IMR-90 (cell line): ENCODE measurements around the gene SORL1. TPM values are rescaled to one million over a fixed set of nuclear protein-coding genes. Genes with fewer than 3 reads are reported as not detected.
A peak's percentile ranks its signal among the peaks of the same experiment; 100 is the strongest.

Source experiments
- ATAC-seq: fragments of 200-7000 bp; cut with Tn5 transposase; 2 replicates; pipeline ENCODE4 v1.9.1; 2020; ENCODE audit warnings: low read depth, mild to moderate bottlenecking, moderate library complexity
- BruUV-seq: library from RNA; stranded (reverse); fragments of 400-500 nt; replicated peaks from 2 replicates; lab custom pipeline; 2021; lab: Mats Ljungman, UMichigan
- CTCF ChIA-PET: fragments of 300-600 bp; formaldehyde crosslinking; extraction: SDS; loops from one replicate; lab custom pipeline; 2021; ENCODE audit warnings: antibody characterized with exemption; lab: Yijun Ruan, JAX
- POLR2A ChIA-PET: fragments of 300-600 bp; sonication (Branson Sonifier 250); formaldehyde crosslinking; loops from one replicate; lab custom pipeline; 2022; ENCODE audit warnings: antibody characterized with exemption; ENCODE audit not compliant: unreplicated experiment; lab: Charles Lee
- DNase-seq: peaks from one replicate; pipeline ENCODE4 v3.0.0; 2013
- H2AFZ ChIP-seq: replicated peaks from 2 replicates; pipeline ENCODE3; 2013; ENCODE audit warnings: low read length, mild to moderate bottlenecking; ENCODE audit not compliant: poor library complexity
- H2AK5ac ChIP-seq: 2 replicates; pipeline ENCODE4 v1.6.1; 2013; ENCODE audit warnings: low read depth, low read length, inconsistent platforms
- H2AK9ac ChIP-seq: replicated peaks from 2 replicates; pipeline ENCODE3; 2013; ENCODE audit warnings: mild to moderate bottlenecking, low read depth, low read length, moderate library complexity; ENCODE audit not compliant: poor library complexity
- H2BK120ac ChIP-seq: 2 replicates; pipeline ENCODE4 v1.6.1; 2013; ENCODE audit warnings: low read depth, low read length, inconsistent platforms
- H2BK15ac ChIP-seq: 3 replicates; pipeline ENCODE4 v1.6.1; 2013; ENCODE audit warnings: low read depth, low read length, inconsistent platforms
- H2BK20ac ChIP-seq: 2 replicates; pipeline ENCODE4 v1.6.1; 2013; ENCODE audit warnings: low read depth, mild to moderate bottlenecking, inconsistent platforms, low read length, moderate library complexity
- H2BK5ac ChIP-seq: 2 replicates; pipeline ENCODE4 v1.6.1; 2013; ENCODE audit warnings: mild to moderate bottlenecking, low read depth, low read length, inconsistent platforms; ENCODE audit not compliant: poor library complexity, severe bottlenecking
- H3K14ac ChIP-seq: replicated peaks from 2 replicates; pipeline ENCODE4 v1.6.1; 2013; ENCODE audit warnings: low read depth, low read length, inconsistent platforms
- H3K18ac ChIP-seq: 2 replicates; pipeline ENCODE4 v1.6.1; 2013; ENCODE audit warnings: low read depth, low read length, control low read depth
- H3K23ac ChIP-seq: 2 replicates; pipeline ENCODE4 v1.6.1; 2013; ENCODE audit warnings: low read depth, low read length, inconsistent platforms
- H3K27ac ChIP-seq: 2 replicates; pipeline ENCODE4 v1.5.1; 2013; ENCODE audit warnings: mild to moderate bottlenecking, control low read depth, low read length; ENCODE audit not compliant: insufficient read depth
- H3K27me3 ChIP-seq: 2 replicates; pipeline ENCODE4 v1.6.1; 2013; ENCODE audit warnings: low read length; ENCODE audit not compliant: control insufficient read depth, insufficient read depth
- H3K36me3 ChIP-seq: 2 replicates; pipeline ENCODE4 v1.6.1; 2013; ENCODE audit warnings: low read length, mixed read lengths; ENCODE audit not compliant: control insufficient read depth, insufficient read depth
- H3K4ac ChIP-seq: 2 replicates; pipeline ENCODE4 v1.6.1; 2013; ENCODE audit warnings: low read depth, low read length, inconsistent platforms
- H3K4me1 ChIP-seq: 2 replicates; pipeline ENCODE4 v1.6.1; 2013; ENCODE audit warnings: low read length, mixed read lengths; ENCODE audit not compliant: control insufficient read depth, insufficient read depth
- H3K4me2 ChIP-seq: 2 replicates; pipeline ENCODE4 v1.6.1; 2013; ENCODE audit warnings: low read depth, mild to moderate bottlenecking, control low read depth, low read length, moderate library complexity
- H3K4me3 ChIP-seq: 2 replicates; pipeline ENCODE4 v1.5.1; 2013; ENCODE audit warnings: low read depth, mild to moderate bottlenecking, control low read depth, low read length, moderate library complexity; ENCODE audit not compliant: insufficient read depth
- H3K56ac ChIP-seq: 2 replicates; pipeline ENCODE4 v1.6.1; 2013; ENCODE audit warnings: low read length, inconsistent platforms; ENCODE audit not compliant: insufficient read depth; ENCODE audit errors: extremely low read depth
- H3K79me1 ChIP-seq, 2 experiments: 2 replicates each; pipeline ENCODE4 v1.6.1; 2013; ENCODE audit warnings: low read length in 2 of 2, inconsistent platforms in 1 of 2, low read depth in 1 of 2
- H3K9ac ChIP-seq: 2 replicates; pipeline ENCODE4 v1.6.1; 2013; ENCODE audit warnings: low read depth, low read length, control low read depth
- H3K9me1 ChIP-seq: 2 replicates; pipeline ENCODE4 v1.6.1; 2013; ENCODE audit warnings: low read length, inconsistent platforms; ENCODE audit not compliant: insufficient read depth
- H3K9me3 ChIP-seq: 2 replicates; pipeline ENCODE4 v1.6.1; 2013; ENCODE audit warnings: low read length; ENCODE audit not compliant: control insufficient read depth, insufficient read depth
- H4K20me1 ChIP-seq: 2 replicates; pipeline ENCODE4 v1.6.1; 2013; ENCODE audit warnings: low read length, inconsistent platforms; ENCODE audit not compliant: insufficient read depth
- H4K5ac ChIP-seq: 2 replicates; pipeline ENCODE4 v1.6.1; 2013; ENCODE audit warnings: mild to moderate bottlenecking, low read depth, low read length, control low read depth
- H4K8ac ChIP-seq, 2 experiments: 2 replicates each; pipeline ENCODE4 v1.6.1; 2013; ENCODE audit warnings: low read depth in 2 of 2, low read length in 2 of 2, control low read depth in 1 of 2, inconsistent platforms in 1 of 2
- H4K91ac ChIP-seq: 2 replicates; pipeline ENCODE4 v1.6.1; 2013; ENCODE audit warnings: low read depth, low read length, inconsistent platforms; ENCODE audit not compliant: insufficient read depth
- RFX5 ChIP-seq: IDR thresholded peaks from 2 replicates; pipeline ENCODE4 v1.8.0; 2012; ENCODE audit warnings: low read depth, mild to moderate bottlenecking, low read length, moderate library complexity
- WGBS, 2 experiments: methylation state at CpG; one replicate each; pipeline versions ENCODE4 v1.1.5 to v1.1.7; 2013; ENCODE audit warnings: missing lambda C conversion rate in 2 of 2; ENCODE audit not compliant: insufficient read length in 1 of 2; ENCODE audit errors: extremely low coverage in 2 of 2; 5-methylcytosine and 5-hydroxymethylcytosine counted together
- dilution Hi-C: fragments of 300-500 bp; cut with HindIII; formaldehyde crosslinking; loops from one replicate; pipeline ENCODE4 v1.14.3; 2018; ENCODE audit warnings: low sequenced_read_pairs; ENCODE audit not compliant: unreplicated experiment
- in situ Hi-C: fragments of 300-500 bp; cut with MboI; formaldehyde crosslinking; loops from 3 replicates; pipeline ENCODE4 v1.14.3; 2019; ENCODE audit warnings: low sequenced_read_pairs, inconsistent platforms, mixed read lengths
- intact Hi-C: fragments of 100-400 bp; cut with micrococcal nuclease; formaldehyde crosslinking; loops from 2 replicates; pipeline ENCODE4 v1.10.0; 2022
- polyA plus RNA-seq, 3 experiments: library from polyadenylated mRNA; depleted of rRNA; stranded (reverse); fragments of >200 nt; gene quantifications; 2 replicates each; pipeline ENCODE4 v1.2.3, GENCODE V29; 2012; ENCODE audit warnings: low replicate concordance in 1 of 3
- total RNA-seq: library from RNA; depleted of rRNA; stranded (reverse); fragments of >200 nt; gene quantifications from 2 replicates; pipeline ENCODE4 v1.2.3, GENCODE V29; 2012
- TF ChIP-seq, protein P1 (sequence below): fragments of 150-350 bp; IDR thresholded peaks from 2 replicates; pipeline ENCODE4 v1.6.1; 2017; ENCODE audit warnings: mild to moderate bottlenecking, antibody characterized with exemption, low read length, low read depth

SORL1 gene
- total and polyA plus RNA-seq, 2 of the 4 experiments (the other 2 are of a cell fraction): 1.0 to 2.0 TPM

DNA sequence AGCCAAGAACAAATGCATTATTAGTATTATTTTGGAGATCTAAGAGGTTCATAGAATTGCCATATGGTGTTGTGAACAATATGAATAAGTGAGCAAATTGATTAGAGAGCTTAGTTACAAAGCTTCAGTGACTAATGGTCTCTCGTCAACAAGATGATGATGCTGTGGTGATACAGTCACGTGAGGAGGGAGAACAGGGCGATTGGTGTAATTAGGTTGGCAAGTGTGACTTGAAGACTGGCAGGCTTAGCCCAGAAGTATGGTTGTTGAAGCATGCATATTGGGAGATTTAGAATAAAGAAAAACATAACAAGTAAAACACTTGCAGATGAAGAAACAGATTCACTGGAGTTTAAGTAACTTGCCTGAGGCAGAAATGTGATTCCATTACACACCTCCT lies 101.3 kb downstream of the SORL1 start:
- H3K9me1 ChIP-seq: no peaks in the 10 kb centered on the region; the same call in 1 of the 2 replicates
- no peak overlapping the region for H3K56ac ChIP-seq
- DNase-seq: no peak
- H3K18ac ChIP-seq: no peak overlapping the region
- no peaks in the 10 kb centered on the region for H3K36me3 ChIP-seq
- no peak overlapping the region for H2BK120ac ChIP-seq
- BruUV-seq: no TSS peak
- no peaks in the 10 kb centered on the region for H3K4me1 ChIP-seq
- H3K4me2 ChIP-seq: no peak overlapping the region
- no peak for TF ChIP-seq RFX5
- TF ChIP-seq, protein P1, sequence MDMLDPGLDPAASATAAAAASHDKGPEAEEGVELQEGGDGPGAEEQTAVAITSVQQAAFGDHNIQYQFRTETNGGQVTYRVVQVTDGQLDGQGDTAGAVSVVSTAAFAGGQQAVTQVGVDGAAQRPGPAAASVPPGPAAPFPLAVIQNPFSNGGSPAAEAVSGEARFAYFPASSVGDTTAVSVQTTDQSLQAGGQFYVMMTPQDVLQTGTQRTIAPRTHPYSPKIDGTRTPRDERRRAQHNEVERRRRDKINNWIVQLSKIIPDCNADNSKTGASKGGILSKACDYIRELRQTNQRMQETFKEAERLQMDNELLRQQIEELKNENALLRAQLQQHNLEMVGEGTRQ: peak; percentile 18; the same call in 1 of the 2 replicates
- H3K27ac ChIP-seq: no peak overlapping the region
- H2AK5ac ChIP-seq: no peak overlapping the region
- H3K27me3 ChIP-seq: no peaks in the 10 kb centered on the region; the same call in none of the 2 replicates
- H3K9ac ChIP-seq: no peak overlapping the region
- dilution Hi-C loops: no loop called here
- in situ Hi-C loops: no loop called here
- H3K23ac ChIP-seq: no peak overlapping the region
- no peak overlapping the region for H2BK20ac ChIP-seq
- no peak overlapping the region for H3K14ac ChIP-seq
- H3K9me3 ChIP-seq: no peaks in the 10 kb centered on the region
- H3K4me3 ChIP-seq: no peak overlapping the region
- ChIA-PET POLR2A (no interaction called here), CTCF (no interaction called here)
- H4K8ac ChIP-seq: no peak overlapping the region
- H4K5ac ChIP-seq: no peak overlapping the region
- intact Hi-C loops: no loop called here
- no peak overlapping the region for H2BK5ac ChIP-seq
- no peak overlapping the region for H2BK15ac ChIP-seq
- no peak overlapping the region for H2AFZ ChIP-seq
- no peak for ATAC-seq
- 100% methylated on average over 1 of the region's 3 CpGs; no CpG with 5 or more reads in 1 of the 2 experiments for WGBS, 2 experiments
- H3K79me1 ChIP-seq: no peaks in the 10 kb centered on the region
- no peak overlapping the region for H3K4ac ChIP-seq
- H4K20me1 ChIP-seq: no peaks in the 10 kb centered on the region
- no peak overlapping the region for H4K91ac ChIP-seq
- no peak overlapping the region for H2AK9ac ChIP-seq
